ENCODE data around the gene OR10J4. TPM values are rescaled to one million over a fixed set of nuclear protein-coding genes. Genes with fewer than 3 reads are reported as not detected.

Gene OR10J4
- total and polyA plus RNA-seq, 2 of the 4 experiments (the other 2 are of a cell fraction): not detected

GRCh38 chr1:159448181-159448580 is 16.2 kb downstream of the OR10J4 start:
- H3K4me2 ChIP-seq (ENCODE audit: low read depth, low read length): no peak overlapping the region
- no peaks in the 10 kb centered on the region for H3K4me1 ChIP-seq (ENCODE audit: control insufficient read depth, insufficient read depth, low read length)
- POLR2A ChIA-PET (ENCODE audit: unreplicated experiment): interaction anchor here (0.6 kb wide), 1 partner anchor 83 kb away, joined by 3 read pairs; no protein-coding TSS in a partner anchor
- no peak overlapping the region for H4K8ac ChIP-seq (ENCODE audit: low read depth in 2 of 2, low read length in 2 of 2)
- no peak overlapping the region for H3K4me3 ChIP-seq (ENCODE audit: insufficient read depth, low read depth, low read length)
- H2AK9ac ChIP-seq (replicated peaks; ENCODE audit: low read depth, low read length, poor library complexity): no peak overlapping the region
- no peak overlapping the region for H4K5ac ChIP-seq (ENCODE audit: low read depth, low read length)
- dilution Hi-C loops (cut with HindIII; ENCODE audit: low sequenced_read_pairs, unreplicated experiment): no loop called here
- no peaks in the 10 kb centered on the region for H3K36me3 ChIP-seq (ENCODE audit: control insufficient read depth, insufficient read depth, low read length)
- ATAC-seq (ENCODE audit: low read depth) (no peak), DNase-seq (no peak)
- H3K14ac ChIP-seq (replicated peaks; ENCODE audit: low read depth, low read length): no peak overlapping the region
- H3K27ac ChIP-seq (ENCODE audit: insufficient read depth, low read length): no peak overlapping the region
- TF ChIP-seq MAZ (IDR thresholded peaks at IDR 0.05; ENCODE audit: borderline replicate concordance, low read depth, low read length): no peak
- no peak for TF ChIP-seq CTCF (conservative IDR thresholded peaks at IDR 0.05; ENCODE audit: low read depth, low read length)
- TF ChIP-seq USF2 (IDR thresholded peaks at IDR 0.05; ENCODE audit: low read depth, low read length): no peak
- TF ChIP-seq RFX5 (IDR thresholded peaks at IDR 0.05; ENCODE audit: low read depth, low read length): no peak
- TF ChIP-seq POLR2A (IDR thresholded peaks at IDR 0.05; ENCODE audit: low read depth, low read length): no peak
- no peak for TF ChIP-seq SMC3 (IDR thresholded peaks at IDR 0.05; ENCODE audit: low read depth, low read length)
- TF ChIP-seq FOS (IDR thresholded peaks at IDR 0.05; ENCODE audit: low read depth, low read length): no peak
- no peak for TF ChIP-seq NFE2L2 (IDR thresholded peaks at IDR 0.05; ENCODE audit: low read depth, low read length)
- no peak for TF ChIP-seq CHD1 (IDR thresholded peaks at IDR 0.05; ENCODE audit: low read depth, low read length)
- no peak for TF ChIP-seq RCOR1 (IDR thresholded peaks at IDR 0.05; ENCODE audit: insufficient replicate concordance, low read length)
- TF ChIP-seq ELK1 (IDR thresholded peaks at IDR 0.05; ENCODE audit: borderline replicate concordance, low read depth, low read length): no peak
- TF ChIP-seq RAD21 (IDR thresholded peaks at IDR 0.05; ENCODE audit: low read length): no peak
- no peak for TF ChIP-seq BHLHE40 (IDR thresholded peaks at IDR 0.05; ENCODE audit: low read depth, low read length)
- TF ChIP-seq CEBPB (IDR thresholded peaks at IDR 0.05; ENCODE audit: low read depth, low read length): no peak
- TF ChIP-seq MXI1 (IDR thresholded peaks at IDR 0.05; ENCODE audit: borderline replicate concordance, low read depth, low read length): no peak
- no peak for TF ChIP-seq MAFK (IDR thresholded peaks at IDR 0.05; ENCODE audit: low read depth, low read length)
- H2BK5ac ChIP-seq (ENCODE audit: low read depth, low read length, poor library complexity, severe bottlenecking): no peak overlapping the region
- H3K9me3 ChIP-seq (ENCODE audit: control insufficient read depth, insufficient read depth, low read length): no peaks in the 10 kb centered on the region
- no peak overlapping the region for H3K9ac ChIP-seq (ENCODE audit: low read depth, low read length)
- H3K18ac ChIP-seq (ENCODE audit: low read depth, low read length): no peak overlapping the region
- H4K20me1 ChIP-seq (ENCODE audit: insufficient read depth, low read length): no peaks in the 10 kb centered on the region
- no peak overlapping the region for H3K4ac ChIP-seq (ENCODE audit: low read depth, low read length)
- in situ Hi-C loops (cut with MboI; ENCODE audit: low sequenced_read_pairs): no loop called here
- intact Hi-C loops (cut with micrococcal nuclease): no loop called here
- H3K23ac ChIP-seq (ENCODE audit: low read depth, low read length): no peak overlapping the region
- no TSS peak for BruUV-seq (replicated peaks)
- H3K56ac ChIP-seq (ENCODE audit: extremely low read depth, insufficient read depth, low read length): no peak overlapping the region
- no CpG with 5 or more reads among the region's 1 CpG for WGBS, 2 experiments (ENCODE audit: extremely low coverage in 2 of 2, insufficient read length in 1 of 2)
- no peak overlapping the region for H2AK5ac ChIP-seq (ENCODE audit: low read depth, low read length)
- no peaks in the 10 kb centered on the region for H3K79me1 ChIP-seq (ENCODE audit: low read depth in 1 of 2, low read length in 2 of 2)
- H4K91ac ChIP-seq (ENCODE audit: insufficient read depth, low read depth, low read length): no peak overlapping the region
- CTCF ChIA-PET: no interaction called here
- H2BK15ac ChIP-seq (ENCODE audit: low read depth, low read length): no peak overlapping the region
- H2BK120ac ChIP-seq (ENCODE audit: low read depth, low read length): no peak overlapping the region
- H3K9me1 ChIP-seq (ENCODE audit: insufficient read depth, low read length): no peaks in the 10 kb centered on the region
- H3K27me3 ChIP-seq (ENCODE audit: control insufficient read depth, insufficient read depth, low read length): no peaks in the 10 kb centered on the region
- no peak overlapping the region for H2BK20ac ChIP-seq (ENCODE audit: low read depth, low read length)
- no peak overlapping the region for H2AFZ ChIP-seq (replicated peaks; ENCODE audit: low read length, poor library complexity)
